GM18861 (cell line): Measurements from ENCODE around the gene IPCEF1.

ENCODE experiments used
- ATAC-seq: cut with Tn5 transposase; IDR thresholded peaks from one replicate; pipeline ENCODE4 v1.9.1; 2021; ENCODE audit not compliant: unreplicated experiment

IPCEF1 gene

GRCh38 chr6:154117485-154117884, 239.1 kb downstream of the IPCEF1 start:
- no peak for ATAC-seq

- ATAC-seq: no peak
These were observed 243.2 kb downstream of the IPCEF1 start for GRCh38 chr6:154113392-154113791.

- ATAC-seq: no peak
These were observed 244.3 kb downstream of the IPCEF1 start for GRCh38 chr6:154112181-154112809.

- no peak for ATAC-seq
These were observed 245.6 kb downstream of the IPCEF1 start for GRCh38 chr6:154111025-154111424.

- ATAC-seq: no peak
These were observed 250.4 kb downstream of the IPCEF1 start for GRCh38 chr6:154106251-154106650.
